Ovary (tissue), 3 donors: ENCODE measurements around the gene FOSL2.

Source experiments
- CTCF ChIP-seq, 3 donors: fragments of 450-650 bp in 2 of 3; fragments of 200-600 bp in 1 of 3; IDR thresholded peaks; one replicate each; pipeline versions ENCODE4 v1.5.1 to v1.8.0; 2016 to 2022; ENCODE audit warnings: antibody characterized with exemption in 3 of 3, mild to moderate bottlenecking in 1 of 3
- EP300 ChIP-seq: sonication (generic); formaldehyde crosslinking; IDR thresholded peaks from one replicate; pipeline ENCODE4 v1.6.1; 2017; ENCODE audit warnings: antibody characterized with exemption
- POLR2A ChIP-seq: fragments of 450-650 bp; IDR thresholded peaks from one replicate; pipeline ENCODE4 v1.6.1; 2017; ENCODE audit warnings: antibody characterized with exemption, mild to moderate bottlenecking, moderate library complexity
- donor health status: DM: no; HTN: no; CAD: no.

GRCh38 chr2:28378679-28379584 lies 13.7 kb upstream of the FOSL2 start:
- TF ChIP-seq CTCF (IDR thresholded peaks at IDR 0.05) (no peak), POLR2A (no peak), EP300 (no peak)
